K562 (cell line): ENCODE measurements around the gene SLC25A18. TPM values are rescaled to one million over a fixed set of nuclear protein-coding genes. Genes with fewer than 3 reads are reported as not detected.

Source experiments
- ATAC-seq: fragments of 200-7000 bp; cut with Tn5 transposase; 3 replicates; pipeline ENCODE4 v1.9.1; 2020; ENCODE audit warnings: moderate library complexity
- BruUV-seq: library from RNA; stranded (reverse); fragments of 400-500 nt; replicated peaks from 2 replicates; lab custom pipeline; 2021; lab: Mats Ljungman, UMichigan
- CTCF ChIA-PET: fragments of 300-600 bp; formaldehyde crosslinking; extraction: SDS; loops from one replicate; lab custom pipeline; 2021; ENCODE audit warnings: low intra/inter-chr PET ratio; lab: Yijun Ruan, JAX
- POLR2A ChIA-PET: fragments of 300-600, 350-650 bp; sonication (Branson Sonifier 250); formaldehyde crosslinking; extraction: SDS; loops from one replicate; lab custom pipeline; 2021; ENCODE audit warnings: antibody characterized with exemption, inconsistent platforms; lab: Yijun Ruan, JAX
- DNase-seq, 4 experiments: peaks; one replicate each; pipeline versions ENCODE4 v3.0.0 to v3.0.0-alpha.2; 2011 to 2018; ENCODE audit warnings: low spot score in 3 of 4, mixed read lengths in 3 of 4; ENCODE audit errors: extremely low read depth in 1 of 4
- FAIRE-seq: peaks from 2 replicates; lab custom pipeline; 2011; peaks lifted over from hg19 to GRCh38; lab: Jason Lieb, UNC
- H2AFZ ChIP-seq: 2 replicates; pipeline ENCODE4 v1.6.0; 2011; ENCODE audit warnings: low read depth, low read length, control low read depth, inconsistent platforms
- H3K27ac ChIP-seq: fragments of 200-600 bp; 3 replicates; pipeline ENCODE4 v1.8.0; 2011; ENCODE audit warnings: low read depth, mild to moderate bottlenecking, control low read depth, inconsistent platforms, low read length, moderate library complexity, mixed read lengths; ENCODE audit errors: extremely low read depth
- H3K27me3 ChIP-seq, 2 experiments: fragments of 300-600 bp in 1 of 2; 2 replicates in 1 of 2; 3 replicates in 1 of 2; pipeline versions ENCODE4 v1.6.0 to v1.8.0; 2011; ENCODE audit warnings: inconsistent platforms in 2 of 2, low read length in 2 of 2, mild to moderate bottlenecking in 1 of 2, mixed read lengths in 1 of 2, moderate library complexity in 1 of 2; ENCODE audit not compliant: control insufficient read depth in 2 of 2, insufficient read depth in 2 of 2
- H3K36me3 ChIP-seq: fragments of 300-600 bp; 3 replicates; pipeline ENCODE4 v1.8.0; 2011; ENCODE audit warnings: mild to moderate bottlenecking, low read length, inconsistent platforms; ENCODE audit not compliant: control insufficient read depth, insufficient read depth
- H3K4me1 ChIP-seq, 2 experiments: fragments of 200-600 bp in 1 of 2; replicated peaks in 1 of 2; 2 replicates in 1 of 2; 3 replicates in 1 of 2; pipeline versions ENCODE4 v1.5.1 to v1.8.0; 2011; ENCODE audit warnings: inconsistent platforms in 2 of 2, low read length in 2 of 2, mild to moderate bottlenecking in 1 of 2, mixed read lengths in 1 of 2, moderate library complexity in 1 of 2; ENCODE audit not compliant: control insufficient read depth in 2 of 2, insufficient read depth in 2 of 2
- H3K4me2 ChIP-seq: 2 replicates; pipeline ENCODE4 v1.6.1; 2011; ENCODE audit warnings: low read length, control low read depth, inconsistent platforms, mixed read lengths; ENCODE audit not compliant: insufficient read depth
- H3K4me3 ChIP-seq: fragments of 200-600 bp; sonication (generic), shearing (Covaris generic); 2 replicates; pipeline ENCODE4 v1.5.1; 2016; ENCODE audit warnings: control low read depth, inconsistent platforms
- H3K79me2 ChIP-seq: fragments of 200-600 bp; 3 replicates; pipeline ENCODE4 v1.8.0; 2011; ENCODE audit warnings: low read length, inconsistent platforms; ENCODE audit not compliant: control insufficient read depth, insufficient read depth
- H3K9ac ChIP-seq, 2 experiments: 2 replicates each; pipeline versions ENCODE4 v1.6.0 to v1.6.1; 2011; ENCODE audit warnings: low read depth in 2 of 2, low read length in 2 of 2, control low read depth in 1 of 2, inconsistent platforms in 1 of 2, mild to moderate bottlenecking in 1 of 2, mixed read lengths in 1 of 2; ENCODE audit not compliant: insufficient read depth in 1 of 2
- H3K9me1 ChIP-seq: one replicate; pipeline ENCODE4 v1.6.0; 2011; ENCODE audit warnings: inconsistent platforms, mild to moderate bottlenecking, low read length, moderate library complexity; ENCODE audit not compliant: control insufficient read depth, insufficient read depth
- H3K9me3 ChIP-seq: replicated peaks from 2 replicates; pipeline ENCODE4 v1.5.1; 2011; ENCODE audit warnings: low read depth, low read length, inconsistent platforms; ENCODE audit not compliant: control insufficient read depth, insufficient read depth
- H4K20me1 ChIP-seq: replicated peaks from 2 replicates; pipeline ENCODE4 v1.6.1; 2011; ENCODE audit warnings: low read length, inconsistent platforms, mixed read lengths; ENCODE audit not compliant: control insufficient read depth, insufficient read depth
- BMI1 ChIP-seq: fragments of 150-350 bp; IDR thresholded peaks from 2 replicates; pipeline ENCODE4 v1.6.1; 2014; ENCODE audit warnings: low read length
- CBFA2T2 ChIP-seq: fragments of 450-650 bp; conservative IDR thresholded peaks from 2 replicates; pipeline ENCODE4 v1.6.1; 2017; ENCODE audit warnings: mild to moderate bottlenecking
- KAT2B ChIP-seq: IDR thresholded peaks from one replicate; pipeline ENCODE4 v1.6.1; 2012; ENCODE audit warnings: low read depth, mild to moderate bottlenecking, control low read depth, inconsistent platforms, low read length, moderate library complexity
- KAT7 ChIP-seq: sonication (generic); formaldehyde crosslinking; IDR thresholded peaks from 2 replicates; pipeline ENCODE4 v1.8.0; 2022; ENCODE audit warnings: missing genetic modification reagents, mild to moderate bottlenecking, borderline replicate concordance
- NUFIP1 ChIP-seq: fragments of 450-650 bp; IDR thresholded peaks from 2 replicates; pipeline ENCODE4 v1.6.1; 2018; ENCODE audit not compliant: partially characterized antibody
- PRDM10 ChIP-seq: fragments of 450-650 bp; IDR thresholded peaks from 2 replicates; pipeline ENCODE4 v1.6.1; 2018; ENCODE audit not compliant: partially characterized antibody
- ZBTB5 ChIP-seq: fragments of 450-650 bp; IDR thresholded peaks from 2 replicates; pipeline ENCODE4 v1.6.1; 2017; ENCODE audit warnings: antibody characterized with exemption
- ZC3H11A ChIP-seq: IDR thresholded peaks from 2 replicates; pipeline ENCODE4 v1.6.1; 2012; ENCODE audit warnings: low read depth, low read length, improper control_type of control experiment
- ZNF121 ChIP-seq: sonication (generic); formaldehyde crosslinking; conservative IDR thresholded peaks from 2 replicates; pipeline ENCODE4 v1.8.0; 2022; ENCODE audit warnings: missing genetic modification reagents
- ZNF24 ChIP-seq: fragments of 450-650 bp; IDR thresholded peaks from 2 replicates; pipeline ENCODE4 v1.6.1; 2016
- ZNF277 ChIP-seq: fragments of 250-450 bp; sonication (Bioruptor Pico); IDR thresholded peaks from 2 replicates; pipeline ENCODE4 v1.8.0; 2022; ENCODE audit warnings: inconsistent platforms, mild to moderate bottlenecking, moderate library complexity, borderline replicate concordance
- ZNF561 ChIP-seq: fragments of 450-650 bp; formaldehyde crosslinking; conservative IDR thresholded peaks from 2 replicates; pipeline ENCODE4 v1.4.0; 2020; ENCODE audit warnings: mild to moderate bottlenecking, moderate library complexity
- WGBS: fragments of 100-300 bp; shearing (Covaris generic); methylation state at CpG from one replicate; pipeline ENCODE4 v1.1.6; 2016; ENCODE audit warnings: low coverage, mixed read lengths; ENCODE audit not compliant: insufficient coverage; ENCODE audit errors: missing lambda C conversion rate; 5-methylcytosine and 5-hydroxymethylcytosine counted together
- in situ Hi-C: fragments of 300-500 bp; cut with MboI; formaldehyde crosslinking; loops from 4 replicates; pipeline ENCODE4 v1.15.0; 2018; ENCODE audit warnings: inconsistent platforms, mixed read lengths
- intact Hi-C: fragments of 100-400 bp; cut with micrococcal nuclease; formaldehyde crosslinking; loops from 2 replicates; pipeline ENCODE4 v1.14.2; 2022
- polyA plus RNA-seq, 8 experiments: library from polyadenylated mRNA; depleted of rRNA in 4 of 8; stranded (reverse) in 5 of 8; unstranded in 3 of 8; fragments of >200 nt; fragmentation: Nextera tagmentation in 2 of 8; fragmentation: Illumina TruSeq in 1 of 8; extraction: Ambion mirVana in 2 of 8; extraction: Trizol in 1 of 8; gene quantifications; 2 replicates each; pipeline versions ENCODE4 v1.2.1 to v1.2.3, GENCODE V29; 2011 to 2014; ENCODE audit warnings: inconsistent platforms in 1 of 8, missing spikeins in 1 of 8
- total RNA-seq, 7 experiments: library from RNA; depleted of rRNA in 6 of 7; stranded (reverse); fragments of >200 nt in 6 of 7; fragmentation: Illumina TruSeq in 2 of 7; extraction: Trizol in 2 of 7; gene quantifications; 2 replicates each; pipeline versions ENCODE4 v1.2.1 to v1.2.3, GENCODE V29; 2011 to 2021; ENCODE audit warnings: low replicate concordance in 1 of 7
- TF ChIP-seq, protein P1 (sequence below): sonication (generic); formaldehyde crosslinking; IDR thresholded peaks from 2 replicates; pipeline ENCODE4 v1.8.0; 2022; ENCODE audit warnings: missing genetic modification reagents, mild to moderate bottlenecking, borderline replicate concordance

The SLC25A18 gene
- total and polyA plus RNA-seq, 9 of the 15 experiments (the other 6 are each of a cell fraction or from before 2014, with no cell fraction given), result 0.04 TPM; not detected in 8

- Histone ChIP-seq H3K36me3 (no peaks in the 10 kb centered on the region), H3K9me3 (no peaks in the 10 kb centered on the region), H3K79me2 (no peaks in the 10 kb centered on the region), H4K20me1 (no peaks in the 10 kb centered on the region), H3K9ac (no peak overlapping the region), H3K27me3 (peaks cover 24 to 28% of the 10 kb centered on the region in 2 experiments), H3K4me2 (no peak overlapping the region), H3K27ac (no peak overlapping the region), H3K9me1 (no peaks in the 10 kb centered on the region), H3K4me3 (no peak overlapping the region), H3K4me1 (no peaks in the 10 kb centered on the region), H2AFZ (no peak overlapping the region)
- POLR2A ChIA-PET, result interaction anchor here (0.9 to 1.3 kb wide), 3 partner anchors 10 to 250 kb away, joined by 3 to 9 read pairs (median 3); no protein-coding TSS in a partner anchor
- CTCF ChIA-PET, result no interaction called here
- in situ Hi-C loops, result no loop called here
- intact Hi-C loops, result no loop called here
- TF ChIP-seq ZBTB5 (no peak), NUFIP1 (no peak), PRDM10 (no peak), CBFA2T2 (no peak), KAT2B (no peak), ZNF277 (no peak), ZC3H11A (no peak), ZNF121 (CRISPR knock-in tag) (no peak), BMI1 (no peak), KAT7 (no peak), ZNF24 (no peak), ZNF561 (no peak)
- TF ChIP-seq, protein P1, sequence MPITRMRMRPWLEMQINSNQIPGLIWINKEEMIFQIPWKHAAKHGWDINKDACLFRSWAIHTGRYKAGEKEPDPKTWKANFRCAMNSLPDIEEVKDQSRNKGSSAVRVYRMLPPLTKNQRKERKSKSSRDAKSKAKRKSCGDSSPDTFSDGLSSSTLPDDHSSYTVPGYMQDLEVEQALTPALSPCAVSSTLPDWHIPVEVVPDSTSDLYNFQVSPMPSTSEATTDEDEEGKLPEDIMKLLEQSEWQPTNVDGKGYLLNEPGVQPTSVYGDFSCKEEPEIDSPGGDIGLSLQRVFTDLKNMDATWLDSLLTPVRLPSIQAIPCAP, result no peak
- DNase-seq (no peak), ATAC-seq (peak; percentile 37; the same call in 2 of the 3 replicates), FAIRE-seq (no peak)
- BruUV-seq, result no TSS peak
- 6% methylated on average over 2 of the region's 2 CpGs for WGBS
Observed at GRCh38 chr22:17537155-17537554, 26.1 kb upstream of the SLC25A18 start.
